Measurements from ENCODE around the gene AUTS2. TPM values are rescaled to one million over a fixed set of nuclear protein-coding genes. Genes with fewer than 3 reads are reported as not detected.

The AUTS2 gene
- total and polyA plus RNA-seq, 10 of the 15 experiments (the other 5 are each of a cell fraction or from before 2014, with no cell fraction given) = 6.4 to 55.6 (median 21.6) TPM

- SMC1A ChIA-PET (ENCODE audit: uncharacterized antibody, unreplicated experiment) = interaction anchor here (0.5 kb wide), 1 partner anchor 152 kb away, joined by 3 read pairs; no protein-coding TSS in a partner anchor
- POLR2A ChIA-PET = no interaction called here
- RAD21 ChIA-PET (ENCODE audit: unreplicated experiment) = no interaction called here
- Histone ChIP-seq H3K9me3 (replicated peaks; ENCODE audit: control insufficient read depth, insufficient read depth, low read length) (no peaks in the 10 kb centered on the region), H3K79me2 (ENCODE audit: control insufficient read depth, insufficient read depth, low read length) (no peaks in the 10 kb centered on the region), H4K20me1 (ENCODE audit: control insufficient read depth, insufficient read depth) (no peaks in the 10 kb centered on the region), H3K27ac (ENCODE audit: control insufficient read depth, insufficient read depth) (no peak overlapping the region), H3K4me1 (ENCODE audit: control insufficient read depth, insufficient read depth, low read length) (no peaks in the 10 kb centered on the region), H3K36me3 (ENCODE audit: control insufficient read depth in 2 of 2, insufficient read depth in 2 of 2, low read length in 1 of 2) (no peaks in the 10 kb centered on the region), H3K27me3 (replicated peaks in 1 of 2; ENCODE audit: control insufficient read depth in 2 of 2, insufficient read depth in 2 of 2, low read length in 1 of 2) (no peaks in the 10 kb centered on the region), H2AFZ (ENCODE audit: control insufficient read depth, low read depth, low read length) (no peak overlapping the region), H3K4me3 (no peak overlapping the region), H3K4me2 (ENCODE audit: control insufficient read depth, insufficient read depth) (no peak overlapping the region), H3K9ac (ENCODE audit: control insufficient read depth, insufficient read depth, low read length) (no peak overlapping the region)
- no peak for FAIRE-seq
- intact Hi-C loops (cut with micrococcal nuclease; ENCODE audit: unreplicated experiment) = no loop called here
- 69% methylated on average over 9 of the region's 10 CpGs for WGBS (ENCODE audit: insufficient coverage, insufficient replicate concordance, low lambda C conversion rate, missing lambda C conversion rate)
- TF ChIP-seq BRCA1 (IDR thresholded peaks at IDR 0.05; ENCODE audit: low read depth, low read length) = no peak
- no peak for TF ChIP-seq RBBP5 (conservative IDR thresholded peaks at IDR 0.05)
- ATAC-seq = no peak
- BruUV-seq (replicated peaks) = no TSS peak
- CTCF ChIA-PET = interaction anchor here (0.5 kb wide), 1 partner anchor 154 kb away, joined by 3 read pairs; no protein-coding TSS in a partner anchor
- no peak for DNase-seq (ENCODE audit: low read depth, low spot score)
- in situ Hi-C loops (cut with MboI) = no loop called here
Measured at GRCh38 chr7:70571961-70572360, 973.7 kb downstream of the AUTS2 start.

DNA sequence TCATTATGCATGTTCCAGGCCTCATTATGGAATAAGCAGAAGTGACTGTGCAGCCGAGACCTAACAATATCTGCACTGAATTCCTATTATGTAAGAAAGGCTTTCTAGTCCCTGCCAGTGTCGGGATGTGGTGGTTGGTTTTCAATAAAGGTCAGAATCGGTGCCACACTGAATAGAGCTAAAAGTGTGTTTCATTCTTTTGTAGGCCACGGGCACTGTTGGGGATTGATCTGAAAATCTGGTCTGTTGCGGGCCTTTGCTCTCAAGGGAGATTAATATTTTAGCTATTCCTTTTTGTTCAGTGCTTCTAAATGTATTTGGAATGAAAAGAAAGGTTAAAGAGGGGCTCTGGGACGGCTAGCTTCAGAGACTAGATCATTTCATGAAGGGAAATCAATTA lies 974.3 kb downstream of the AUTS2 start:
- no peak overlapping the region for H3K4me2 ChIP-seq (ENCODE audit: control insufficient read depth, insufficient read depth)
- CTCF ChIA-PET = no interaction called here
- H3K9me3 ChIP-seq (replicated peaks; ENCODE audit: control insufficient read depth, insufficient read depth, low read length) = no peaks in the 10 kb centered on the region
- WGBS (ENCODE audit: insufficient coverage, insufficient replicate concordance, low lambda C conversion rate, missing lambda C conversion rate) = 51% methylated on average over 6 of the region's 6 CpGs
- no peak overlapping the region for H3K9ac ChIP-seq (ENCODE audit: control insufficient read depth, insufficient read depth, low read length)
- intact Hi-C loops (cut with micrococcal nuclease; ENCODE audit: unreplicated experiment) = no loop called here
- no peak overlapping the region for H3K27ac ChIP-seq (ENCODE audit: control insufficient read depth, insufficient read depth)
- no peak for TF ChIP-seq TBL1XR1 (IDR thresholded peaks at IDR 0.05; ENCODE audit: low read depth, low read length)
- TF ChIP-seq, protein P1, sequence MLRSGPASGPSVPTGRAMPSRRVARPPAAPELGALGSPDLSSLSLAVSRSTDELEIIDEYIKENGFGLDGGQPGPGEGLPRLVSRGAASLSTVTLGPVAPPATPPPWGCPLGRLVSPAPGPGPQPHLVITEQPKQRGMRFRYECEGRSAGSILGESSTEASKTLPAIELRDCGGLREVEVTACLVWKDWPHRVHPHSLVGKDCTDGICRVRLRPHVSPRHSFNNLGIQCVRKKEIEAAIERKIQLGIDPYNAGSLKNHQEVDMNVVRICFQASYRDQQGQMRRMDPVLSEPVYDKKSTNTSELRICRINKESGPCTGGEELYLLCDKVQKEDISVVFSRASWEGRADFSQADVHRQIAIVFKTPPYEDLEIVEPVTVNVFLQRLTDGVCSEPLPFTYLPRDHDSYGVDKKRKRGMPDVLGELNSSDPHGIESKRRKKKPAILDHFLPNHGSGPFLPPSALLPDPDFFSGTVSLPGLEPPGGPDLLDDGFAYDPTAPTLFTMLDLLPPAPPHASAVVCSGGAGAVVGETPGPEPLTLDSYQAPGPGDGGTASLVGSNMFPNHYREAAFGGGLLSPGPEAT (IDR thresholded peaks at IDR 0.05; ENCODE audit: low read depth) = no peak
- TF ChIP-seq MXI1 (IDR thresholded peaks at IDR 0.05; ENCODE audit: low read depth, low read length) = no peak
- TF ChIP-seq SUPT20H (IDR thresholded peaks at IDR 0.05; ENCODE audit: borderline replicate concordance, control insufficient read depth, low read depth, low read length) = no peak
- no peak for TF ChIP-seq PAX8 (IDR thresholded peaks at IDR 0.05)
- H3K4me1 ChIP-seq (ENCODE audit: control insufficient read depth, insufficient read depth, low read length) = no peaks in the 10 kb centered on the region
- no peaks in the 10 kb centered on the region for H3K36me3 ChIP-seq (ENCODE audit: control insufficient read depth in 2 of 2, insufficient read depth in 2 of 2, low read length in 1 of 2)
- H2AFZ ChIP-seq (ENCODE audit: control insufficient read depth, low read depth, low read length) = no peak overlapping the region
- BruUV-seq (replicated peaks) = no TSS peak
- no peak for FAIRE-seq
- SMC1A ChIA-PET (ENCODE audit: uncharacterized antibody, unreplicated experiment) = interaction anchor here (0.5 kb wide), 1 partner anchor 153 kb away, joined by 3 read pairs; no protein-coding TSS in a partner anchor
- H3K4me3 ChIP-seq = no peak overlapping the region
- no peak for ATAC-seq
- no peaks in the 10 kb centered on the region for H3K27me3 ChIP-seq (replicated peaks in 1 of 2; ENCODE audit: control insufficient read depth in 2 of 2, insufficient read depth in 2 of 2, low read length in 1 of 2)
- RAD21 ChIA-PET (ENCODE audit: unreplicated experiment) = no interaction called here
- DNase-seq (ENCODE audit: low read depth, low spot score) = no peak
- no peaks in the 10 kb centered on the region for H3K79me2 ChIP-seq (ENCODE audit: control insufficient read depth, insufficient read depth, low read length)
- in situ Hi-C loops (cut with MboI) = no loop called here
- no peaks in the 10 kb centered on the region for H4K20me1 ChIP-seq (ENCODE audit: control insufficient read depth, insufficient read depth)
- POLR2A ChIA-PET = no interaction called here

All from GM12878 (cell line).